Gastrocnemius medialis (tissue), 4 donors: Measurements from ENCODE around the gene FSIP2. TPM values are rescaled to one million over a fixed set of nuclear protein-coding genes. Genes with fewer than 3 reads are reported as not detected.

Experiments
- ATAC-seq, 2 donors: fragments of 150-250 bp; one replicate each; pipeline ENCODE4 v1.9.1; 2016
- DNase-seq, 2 donors: peaks; one replicate each; pipeline ENCODE4 v3.0.0-alpha.2; 2019
- H3K27ac ChIP-seq, 4 donors: fragments of 200-600 bp; sonication (generic); 1 replicate in 1 of 4; 2 replicates in 3 of 4; pipeline ENCODE4 v1.5.1; 2016 to 2018; ENCODE audit warnings: mild to moderate bottlenecking in 2 of 4, moderate library complexity in 1 of 4
- H3K27me3 ChIP-seq, 3 donors: fragments of 200-600 bp; sonication (generic) in 2 of 3; 1 replicate in 1 of 3; 2 replicates in 2 of 3; pipeline versions ENCODE4 v1.5.1 to v1.6.0; 2016 to 2019; ENCODE audit warnings: mild to moderate bottlenecking in 1 of 3, moderate library complexity in 1 of 3
- H3K36me3 ChIP-seq, 2 donors: fragments of 200-600 bp; sonication (generic) in 1 of 2; one replicate each; pipeline ENCODE4 v1.5.1; 2017 to 2018
- H3K4me1 ChIP-seq, 2 donors: fragments of 200-600 bp; sonication (generic) in 1 of 2; one replicate each; pipeline ENCODE4 v1.5.1; 2016 to 2017; ENCODE audit warnings: mild to moderate bottlenecking in 2 of 2
- H3K4me3 ChIP-seq, 4 donors: fragments of 200-600 bp; sonication (generic) in 3 of 4; 1 replicate in 1 of 4; 2 replicates in 3 of 4; pipeline ENCODE4 v1.5.1; 2016 to 2019; ENCODE audit warnings: mild to moderate bottlenecking in 2 of 4
- H3K9me3 ChIP-seq, 3 donors: fragments of 200-600 bp; sonication (generic) in 2 of 3; 1 replicate in 1 of 3; 2 replicates in 2 of 3; pipeline ENCODE4 v1.5.1; 2016 to 2019
- CTCF ChIP-seq, 5 experiments: fragments of 450-650 bp in 3 of 5; fragments of 200-600 bp in 2 of 5; sonication (generic) in 2 of 5; IDR thresholded peaks in 4 of 5; conservative IDR thresholded peaks in 1 of 5; 1 replicate in 4 of 5; 2 replicates in 1 of 5; pipeline ENCODE4 v1.5.1; 2016 to 2019; ENCODE audit warnings: antibody characterized with exemption in 5 of 5, mild to moderate bottlenecking in 3 of 5, moderate library complexity in 3 of 5
- POLR2A ChIP-seq, 2 donors: fragments of 450-650 bp; IDR thresholded peaks; one replicate each; pipeline ENCODE4 v1.6.1; 2017; ENCODE audit warnings: antibody characterized with exemption in 2 of 2, mild to moderate bottlenecking in 2 of 2, moderate library complexity in 2 of 2
- in situ Hi-C, 4 donors: fragments of 200-750 bp; cut with MboI; loops; one replicate each; pipeline versions ENCODE4 v1.15.0 to v1.8.0; 2017; ENCODE audit warnings: low sequenced_read_pairs in 4 of 4
- intact Hi-C: fragments of 100-400 bp; cut with DNase I; formaldehyde crosslinking; loops from one replicate; pipeline ENCODE4 v1.15.1; 2023; ENCODE audit warnings: low total_unique reads
- total RNA-seq, 4 donors: library from RNA; depleted of rRNA; stranded (reverse); fragments of >200 nt; gene quantifications; one replicate each; pipeline versions ENCODE4 v1.1.0 to v1.2.3, GENCODE V29; 2016

FSIP2 gene
- total RNA-seq, 4 donors from 2014 or later, result 0.04 to 0.17 (median 0.10) TPM; not detected in 1

DNA sequence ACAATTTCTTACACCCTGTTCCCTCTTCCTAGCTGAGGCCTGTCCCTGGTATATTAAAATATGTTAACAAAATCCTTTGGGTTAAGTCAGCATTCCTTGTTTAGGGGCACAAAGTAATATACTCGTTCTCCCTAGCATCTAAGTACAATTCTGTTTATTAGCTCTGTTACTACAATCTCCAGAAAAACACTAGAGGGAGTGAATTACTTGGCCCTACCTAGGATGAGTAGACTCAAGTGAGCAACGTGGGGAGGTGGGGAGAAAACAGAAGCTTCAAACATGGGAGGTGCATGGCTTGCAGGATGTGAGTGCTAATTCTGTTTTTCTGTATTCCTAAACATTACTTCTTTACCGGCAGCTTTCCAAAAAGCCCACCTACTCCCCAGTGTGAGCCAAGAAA is 89.7 kb downstream of the FSIP2 start:
- no peak for TF ChIP-seq CTCF (IDR thresholded peaks at IDR 0.05 in 4 of 5, conservative IDR thresholded peaks at IDR 0.05 in 1 of 5)
- no peak for TF ChIP-seq POLR2A (IDR thresholded peaks at IDR 0.05)
- Histone ChIP-seq H3K9me3 (no peaks in the 10 kb centered on the region), H3K27ac (no peak overlapping the region), H3K36me3 (no peaks in the 10 kb centered on the region), H3K4me3 (no peak overlapping the region), H3K27me3 (no peaks in the 10 kb centered on the region), H3K4me1 (no peaks in the 10 kb centered on the region)
- intact Hi-C loops (no loop called here), in situ Hi-C loops (no loop called here)
- ATAC-seq (no peak), DNase-seq (no peak)

- H3K9me3 ChIP-seq, result no peaks in the 10 kb centered on the region
- no peaks in the 10 kb centered on the region for H3K36me3 ChIP-seq
- H3K27ac ChIP-seq, result no peak overlapping the region
- intact Hi-C loops, result no loop called here
- no peak for TF ChIP-seq CTCF (IDR thresholded peaks at IDR 0.05 in 4 of 5, conservative IDR thresholded peaks at IDR 0.05 in 1 of 5)
- TF ChIP-seq POLR2A (IDR thresholded peaks at IDR 0.05), result no peak
- H3K4me3 ChIP-seq, result no peak overlapping the region
- in situ Hi-C loops, result no loop called here
- H3K27me3 ChIP-seq, result no peaks in the 10 kb centered on the region
- ATAC-seq (no peak), DNase-seq (no peak)
- H3K4me1 ChIP-seq, result no peaks in the 10 kb centered on the region
Observed at GRCh38 chr2:185833864-185834263, 95.3 kb downstream of the FSIP2 start.

DNA sequence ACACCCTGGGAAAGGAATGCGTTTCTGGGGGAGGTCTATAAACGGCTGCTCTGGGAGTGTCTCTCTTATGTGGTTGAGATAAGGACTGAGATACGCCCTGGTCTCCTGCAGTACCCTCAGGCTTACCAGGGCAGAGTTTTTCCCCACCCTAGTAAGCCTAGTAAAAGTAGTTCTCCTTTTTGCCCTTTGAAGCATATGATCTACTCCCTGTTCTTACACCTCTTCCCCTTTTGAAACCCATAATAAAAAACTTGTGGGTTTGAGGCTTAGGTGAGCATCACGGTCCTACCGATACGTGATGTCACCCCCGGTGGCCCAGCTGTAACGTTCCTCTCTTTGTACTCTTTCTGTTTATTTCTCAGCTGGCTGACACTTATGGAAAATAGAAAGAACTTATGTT is 97.4 kb downstream of the FSIP2 start:
- H3K9me3 ChIP-seq, result no peaks in the 10 kb centered on the region
- H3K4me1 ChIP-seq, result no peaks in the 10 kb centered on the region
- H3K27ac ChIP-seq, result no peak overlapping the region
- in situ Hi-C loops, result no loop called here
- no peak for DNase-seq
- no peak for ATAC-seq
- no peaks in the 10 kb centered on the region for H3K36me3 ChIP-seq
- intact Hi-C loops, result no loop called here
- H3K27me3 ChIP-seq, result no peaks in the 10 kb centered on the region
- no peak overlapping the region for H3K4me3 ChIP-seq
- no peak for TF ChIP-seq POLR2A (IDR thresholded peaks at IDR 0.05)
- no peak for TF ChIP-seq CTCF (IDR thresholded peaks at IDR 0.05 in 4 of 5, conservative IDR thresholded peaks at IDR 0.05 in 1 of 5)

GRCh38 chr2:185854885-185855284 is 116.3 kb downstream of the FSIP2 start:
- DNase-seq (no peak), ATAC-seq (no peak)
- no peak overlapping the region for H3K4me3 ChIP-seq
- in situ Hi-C loops, result no loop called here
- no peaks in the 10 kb centered on the region for H3K4me1 ChIP-seq
- TF ChIP-seq POLR2A (IDR thresholded peaks at IDR 0.05), result no peak
- TF ChIP-seq CTCF (IDR thresholded peaks at IDR 0.05 in 4 of 5, conservative IDR thresholded peaks at IDR 0.05 in 1 of 5), result no peak
- no peak overlapping the region for H3K27ac ChIP-seq
- intact Hi-C loops, result no loop called here
- no peaks in the 10 kb centered on the region for H3K27me3 ChIP-seq
- H3K9me3 ChIP-seq, result no peaks in the 10 kb centered on the region
- H3K36me3 ChIP-seq, result no peaks in the 10 kb centered on the region

- Histone ChIP-seq H3K27me3 (no peaks in the 10 kb centered on the region), H3K9me3 (no peaks in the 10 kb centered on the region), H3K27ac (no peak overlapping the region), H3K4me1 (no peaks in the 10 kb centered on the region), H3K4me3 (no peak overlapping the region), H3K36me3 (no peaks in the 10 kb centered on the region)
- in situ Hi-C loops, result no loop called here
- DNase-seq, result no peak
- ATAC-seq, result no peak
- no peak for TF ChIP-seq POLR2A (IDR thresholded peaks at IDR 0.05)
- TF ChIP-seq CTCF (IDR thresholded peaks at IDR 0.05 in 4 of 5, conservative IDR thresholded peaks at IDR 0.05 in 1 of 5), result no peak
- intact Hi-C loops, result no loop called here
Observed at GRCh38 chr2:185857691-185858090, 119.1 kb downstream of the FSIP2 start.
